K562 (cell line): ENCODE data around the gene RUNX1. TPM values are rescaled to one million over a fixed set of nuclear protein-coding genes. Genes with fewer than 3 reads are reported as not detected.

Experiments
- ATAC-seq: fragments of 200-7000 bp; cut with Tn5 transposase; 3 replicates; pipeline ENCODE4 v1.9.1; 2020; ENCODE audit warnings: moderate library complexity
- BruUV-seq: library from RNA; stranded (reverse); fragments of 400-500 nt; replicated peaks from 2 replicates; lab custom pipeline; 2021; lab: Mats Ljungman, UMichigan
- CTCF ChIA-PET: fragments of 300-600 bp; formaldehyde crosslinking; extraction: SDS; loops from one replicate; lab custom pipeline; 2021; ENCODE audit warnings: low intra/inter-chr PET ratio; lab: Yijun Ruan, JAX
- POLR2A ChIA-PET: fragments of 300-600, 350-650 bp; sonication (Branson Sonifier 250); formaldehyde crosslinking; extraction: SDS; loops from one replicate; lab custom pipeline; 2021; ENCODE audit warnings: antibody characterized with exemption, inconsistent platforms; lab: Yijun Ruan, JAX
- DNase-seq, 4 experiments: peaks; one replicate each; pipeline versions ENCODE4 v3.0.0 to v3.0.0-alpha.2; 2011 to 2018; ENCODE audit warnings: low spot score in 3 of 4, mixed read lengths in 3 of 4; ENCODE audit errors: extremely low read depth in 1 of 4
- FAIRE-seq: peaks from 2 replicates; lab custom pipeline; 2011; peaks lifted over from hg19 to GRCh38; lab: Jason Lieb, UNC
- H2AFZ ChIP-seq: 2 replicates; pipeline ENCODE4 v1.6.0; 2011; ENCODE audit warnings: low read depth, low read length, control low read depth, inconsistent platforms
- H3K27ac ChIP-seq: fragments of 200-600 bp; 3 replicates; pipeline ENCODE4 v1.8.0; 2011; ENCODE audit warnings: low read depth, mild to moderate bottlenecking, control low read depth, inconsistent platforms, low read length, moderate library complexity, mixed read lengths; ENCODE audit errors: extremely low read depth
- H3K27me3 ChIP-seq, 2 experiments: fragments of 300-600 bp in 1 of 2; 2 replicates in 1 of 2; 3 replicates in 1 of 2; pipeline versions ENCODE4 v1.6.0 to v1.8.0; 2011; ENCODE audit warnings: inconsistent platforms in 2 of 2, low read length in 2 of 2, mild to moderate bottlenecking in 1 of 2, mixed read lengths in 1 of 2, moderate library complexity in 1 of 2; ENCODE audit not compliant: control insufficient read depth in 2 of 2, insufficient read depth in 2 of 2
- H3K36me3 ChIP-seq: fragments of 300-600 bp; 3 replicates; pipeline ENCODE4 v1.8.0; 2011; ENCODE audit warnings: mild to moderate bottlenecking, low read length, inconsistent platforms; ENCODE audit not compliant: control insufficient read depth, insufficient read depth
- H3K4me1 ChIP-seq, 2 experiments: fragments of 200-600 bp in 1 of 2; replicated peaks in 1 of 2; 2 replicates in 1 of 2; 3 replicates in 1 of 2; pipeline versions ENCODE4 v1.5.1 to v1.8.0; 2011; ENCODE audit warnings: inconsistent platforms in 2 of 2, low read length in 2 of 2, mild to moderate bottlenecking in 1 of 2, mixed read lengths in 1 of 2, moderate library complexity in 1 of 2; ENCODE audit not compliant: control insufficient read depth in 2 of 2, insufficient read depth in 2 of 2
- H3K4me2 ChIP-seq: 2 replicates; pipeline ENCODE4 v1.6.1; 2011; ENCODE audit warnings: low read length, control low read depth, inconsistent platforms, mixed read lengths; ENCODE audit not compliant: insufficient read depth
- H3K4me3 ChIP-seq: fragments of 200-600 bp; sonication (generic), shearing (Covaris generic); 2 replicates; pipeline ENCODE4 v1.5.1; 2016; ENCODE audit warnings: control low read depth, inconsistent platforms
- H3K79me2 ChIP-seq: fragments of 200-600 bp; 3 replicates; pipeline ENCODE4 v1.8.0; 2011; ENCODE audit warnings: low read length, inconsistent platforms; ENCODE audit not compliant: control insufficient read depth, insufficient read depth
- H3K9ac ChIP-seq, 2 experiments: 2 replicates each; pipeline versions ENCODE4 v1.6.0 to v1.6.1; 2011; ENCODE audit warnings: low read depth in 2 of 2, low read length in 2 of 2, control low read depth in 1 of 2, inconsistent platforms in 1 of 2, mild to moderate bottlenecking in 1 of 2, mixed read lengths in 1 of 2; ENCODE audit not compliant: insufficient read depth in 1 of 2
- H3K9me1 ChIP-seq: one replicate; pipeline ENCODE4 v1.6.0; 2011; ENCODE audit warnings: inconsistent platforms, mild to moderate bottlenecking, low read length, moderate library complexity; ENCODE audit not compliant: control insufficient read depth, insufficient read depth
- H3K9me3 ChIP-seq: replicated peaks from 2 replicates; pipeline ENCODE4 v1.5.1; 2011; ENCODE audit warnings: low read depth, low read length, inconsistent platforms; ENCODE audit not compliant: control insufficient read depth, insufficient read depth
- H4K20me1 ChIP-seq: replicated peaks from 2 replicates; pipeline ENCODE4 v1.6.1; 2011; ENCODE audit warnings: low read length, inconsistent platforms, mixed read lengths; ENCODE audit not compliant: control insufficient read depth, insufficient read depth
- ATF3 ChIP-seq, 2 experiments: fragments of 450-650 bp in 1 of 2; sonication (generic) in 1 of 2; formaldehyde crosslinking in 1 of 2; IDR thresholded peaks in 1 of 2; conservative IDR thresholded peaks in 1 of 2; 2 replicates each; pipeline versions ENCODE4 v1.6.1 to v1.8.1; 2016 to 2023; ENCODE audit warnings: mild to moderate bottlenecking in 2 of 2, moderate library complexity in 2 of 2, inconsistent platforms in 1 of 2, missing genetic modification reagents in 1 of 2
- ATF7 ChIP-seq: fragments of 450-650 bp; IDR thresholded peaks from 2 replicates; pipeline ENCODE4 v1.7.1; 2014; ENCODE audit warnings: mild to moderate bottlenecking, moderate library complexity
- EP300 ChIP-seq: IDR thresholded peaks from 2 replicates; pipeline ENCODE4 v1.6.1; 2012; ENCODE audit warnings: low read length, improper control_type of control experiment
- GTF2A2 ChIP-seq: IDR thresholded peaks from 2 replicates; pipeline ENCODE4 v1.6.1; 2016; ENCODE audit warnings: mild to moderate bottlenecking, missing genetic modification characterization, missing compliant biosample characterization
- HDAC8 ChIP-seq: fragments of 450-650 bp; IDR thresholded peaks from 2 replicates; pipeline ENCODE4 v1.6.1; 2016; ENCODE audit warnings: mild to moderate bottlenecking, missing genetic modification characterization, moderate library complexity, missing compliant biosample characterization
- HOMEZ ChIP-seq: fragments of 250-450 bp; sonication (Bioruptor Pico); IDR thresholded peaks from 2 replicates; pipeline ENCODE4 v1.4.0; 2020; ENCODE audit warnings: mild to moderate bottlenecking, moderate library complexity
- JUN ChIP-seq, 2 experiments: sonication (generic) in 1 of 2; formaldehyde crosslinking in 1 of 2; IDR thresholded peaks; 2 replicates each; pipeline versions ENCODE4 v1.6.1 to v1.8.0; 2012 to 2022; ENCODE audit warnings: borderline replicate concordance in 2 of 2, mild to moderate bottlenecking in 2 of 2, improper control_type of control experiment in 1 of 2, low read depth in 1 of 2, low read length in 1 of 2, missing genetic modification reagents in 1 of 2
- KDM1A ChIP-seq, 2 experiments: fragments of 450-650 bp; IDR thresholded peaks; 2 replicates each; pipeline ENCODE4 v1.6.1; 2016; ENCODE audit warnings: mild to moderate bottlenecking in 2 of 2
- NCOA4 ChIP-seq: fragments of 450-650 bp; IDR thresholded peaks from 2 replicates; pipeline ENCODE4 v1.6.1; 2018; ENCODE audit warnings: mild to moderate bottlenecking; ENCODE audit not compliant: partially characterized antibody
- NEUROD1 ChIP-seq: fragments of 150-350 bp; IDR thresholded peaks from 2 replicates; pipeline ENCODE4 v1.6.1; 2014; ENCODE audit warnings: borderline replicate concordance, low read length, low read depth; ENCODE audit not compliant: partially characterized antibody
- NR2C2 ChIP-seq, 2 experiments: fragments of 200-800 bp in 1 of 2; sonication (Bioruptor generic) in 1 of 2; sonication (generic) in 1 of 2; formaldehyde crosslinking in 1 of 2; IDR thresholded peaks; 2 replicates each; pipeline versions ENCODE4 v1.6.1 to v1.8.0; 2016 to 2022; ENCODE audit warnings: mild to moderate bottlenecking in 1 of 2, missing compliant biosample characterization in 1 of 2, missing genetic modification characterization in 1 of 2, missing genetic modification reagents in 1 of 2
- WGBS: fragments of 100-300 bp; shearing (Covaris generic); methylation state at CpG from one replicate; pipeline ENCODE4 v1.1.6; 2016; ENCODE audit warnings: low coverage, mixed read lengths; ENCODE audit not compliant: insufficient coverage; ENCODE audit errors: missing lambda C conversion rate; 5-methylcytosine and 5-hydroxymethylcytosine counted together
- in situ Hi-C: fragments of 300-500 bp; cut with MboI; formaldehyde crosslinking; loops from 4 replicates; pipeline ENCODE4 v1.15.0; 2018; ENCODE audit warnings: inconsistent platforms, mixed read lengths
- intact Hi-C: fragments of 100-400 bp; cut with micrococcal nuclease; formaldehyde crosslinking; loops from 2 replicates; pipeline ENCODE4 v1.14.2; 2022
- polyA plus RNA-seq, 8 experiments: library from polyadenylated mRNA; depleted of rRNA in 4 of 8; stranded (reverse) in 5 of 8; unstranded in 3 of 8; fragments of >200 nt; fragmentation: Nextera tagmentation in 2 of 8; fragmentation: Illumina TruSeq in 1 of 8; extraction: Ambion mirVana in 2 of 8; extraction: Trizol in 1 of 8; gene quantifications; 2 replicates each; pipeline versions ENCODE4 v1.2.1 to v1.2.3, GENCODE V29; 2011 to 2014; ENCODE audit warnings: inconsistent platforms in 1 of 8, missing spikeins in 1 of 8
- total RNA-seq, 7 experiments: library from RNA; depleted of rRNA in 6 of 7; stranded (reverse); fragments of >200 nt in 6 of 7; fragmentation: Illumina TruSeq in 2 of 7; extraction: Trizol in 2 of 7; gene quantifications; 2 replicates each; pipeline versions ENCODE4 v1.2.1 to v1.2.3, GENCODE V29; 2011 to 2021; ENCODE audit warnings: low replicate concordance in 1 of 7

The RUNX1 gene
- total and polyA plus RNA-seq, 9 of the 15 experiments (the other 6 are each of a cell fraction or from before 2014, with no cell fraction given) = 2.2 to 68.6 (median 17.8) TPM

GRCh38 chr21:35077466-35077865 is 28.4 kb upstream of the RUNX1 start:
- Histone ChIP-seq H3K4me3 (no peak overlapping the region), H3K79me2 (no peaks in the 10 kb centered on the region), H3K4me2 (no peak overlapping the region), H3K36me3 (no peaks in the 10 kb centered on the region), H3K4me1 (no peaks in the 10 kb centered on the region; a peak in 1 of 5 replicates), H3K9me3 (no peaks in the 10 kb centered on the region), H4K20me1 (no peaks in the 10 kb centered on the region), H3K9ac (no peak overlapping the region), H3K9me1 (no peaks in the 10 kb centered on the region), H3K27ac (no peak overlapping the region), H2AFZ (no peak overlapping the region), H3K27me3 (no peaks in the 10 kb centered on the region)
- 77% methylated on average over 4 of the region's 4 CpGs for WGBS
- ATAC-seq (no peak), DNase-seq (no peak), FAIRE-seq (no peak)
- ChIA-PET POLR2A (no interaction called here), CTCF (no interaction called here)
- BruUV-seq = no TSS peak
- no peak for TF ChIP-seq HDAC8 (tag)
- no peak for TF ChIP-seq HOMEZ
- no peak for TF ChIP-seq EP300
- in situ Hi-C loops = no loop called here
- intact Hi-C loops = no loop called here

- ChIA-PET POLR2A (interaction anchor here (0.8 to 1.4 kb wide), 6 partner anchors 10 to 407 kb away, joined by 3 to 7 read pairs (median 4); no protein-coding TSS in a partner anchor), CTCF (no interaction called here)
- ATAC-seq (peak; percentile 65), DNase-seq (peak in 2 of 4 experiments; percentile 32 to 34), FAIRE-seq (no peak)
- intact Hi-C loops = no loop called here
- in situ Hi-C loops = no loop called here
- H3K79me2 ChIP-seq = no peaks in the 10 kb centered on the region
- H3K9me3 ChIP-seq = no peaks in the 10 kb centered on the region
- H3K27me3 ChIP-seq = no peaks in the 10 kb centered on the region
- BruUV-seq = no TSS peak
- no peak overlapping the region for H3K4me2 ChIP-seq
- H3K9me1 ChIP-seq = no peaks in the 10 kb centered on the region
- 21% methylated on average over 6 of the region's 6 CpGs for WGBS
- no peaks in the 10 kb centered on the region for H3K36me3 ChIP-seq
- H2AFZ ChIP-seq = no peak overlapping the region
- no peak overlapping the region for H3K4me3 ChIP-seq
- H3K9ac ChIP-seq = no peak overlapping the region
- H3K4me1 ChIP-seq = no peaks in the 10 kb centered on the region; a peak in 1 of 5 replicates
- no peak overlapping the region for H3K27ac ChIP-seq
- H4K20me1 ChIP-seq = no peaks in the 10 kb centered on the region
- TF ChIP-seq NCOA4 = no peak
- TF ChIP-seq GTF2A2 (tag) = no peak
- no peak for TF ChIP-seq NEUROD1
- 0 out of 2 replicates have a peak, but pooled peaks have one; percentile 59 for TF ChIP-seq JUN (IDR thresholded peaks at IDR 0.05; ENCODE audit: borderline replicate concordance, low read depth, low read length)
- no peak for TF ChIP-seq JUN (CRISPR knock-in tag; IDR thresholded peaks at IDR 0.05; ENCODE audit: borderline replicate concordance)
- peak; percentile 90 for TF ChIP-seq ATF3 (IDR thresholded peaks at IDR 0.05)
- no peak for TF ChIP-seq ATF3 (CRISPR knock-in tag; conservative IDR thresholded peaks at IDR 0.05)
- TF ChIP-seq NR2C2 (CRISPR knock-in tag; IDR thresholded peaks at IDR 0.05) = no peak
- TF ChIP-seq NR2C2 (tag; IDR thresholded peaks at IDR 0.05) = peak; percentile 43; the same call in 1 of the 2 replicates
- TF ChIP-seq ATF7 = peak; percentile 93
- peak; percentile 60 to 62; a peak in 3 of 4 replicates for TF ChIP-seq KDM1A (IDR thresholded peaks at IDR 0.05)
These were observed 26.4 kb upstream of the RUNX1 start for GRCh38 chr21:35075546-35075945.
